ENCODE measurements around the gene HSBP1L1. TPM values are rescaled to one million over a fixed set of nuclear protein-coding genes. Genes with fewer than 3 reads are reported as not detected.

Gene HSBP1L1
- total RNA-seq, 1 donor from 2014 or later: 28.2 TPM

DNA sequence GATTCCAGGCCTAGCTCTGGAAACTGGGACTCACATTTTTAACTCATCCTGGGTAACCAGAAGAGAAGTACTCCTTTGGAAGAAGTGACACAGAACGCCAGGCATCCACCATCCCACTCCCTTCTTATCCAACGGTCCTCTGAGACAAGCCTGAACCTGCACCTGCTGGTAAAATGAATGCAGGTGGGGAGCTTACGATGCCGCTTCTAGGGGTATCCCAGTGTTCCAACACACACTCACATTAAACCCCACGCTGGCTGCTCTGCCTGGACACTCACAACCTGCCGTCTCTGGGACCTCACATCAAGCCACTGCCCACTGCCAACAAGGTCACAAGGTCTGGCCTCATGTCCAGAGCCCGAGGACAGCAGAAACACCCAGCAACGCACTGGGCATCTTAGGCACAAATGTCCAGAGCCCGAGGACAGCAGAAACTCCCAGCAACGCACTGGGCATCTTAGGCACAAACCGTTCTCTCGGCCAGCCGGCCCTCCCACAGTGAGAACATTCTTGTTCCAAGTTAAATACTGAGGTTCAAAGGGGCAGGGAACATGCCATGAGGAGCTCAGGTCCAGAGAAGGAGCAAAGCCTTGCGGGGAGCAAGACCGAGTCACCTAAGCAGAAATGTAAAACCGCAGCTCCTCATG lies 22.8 kb upstream of the HSBP1L1 start:
- TF ChIP-seq, protein P1, sequence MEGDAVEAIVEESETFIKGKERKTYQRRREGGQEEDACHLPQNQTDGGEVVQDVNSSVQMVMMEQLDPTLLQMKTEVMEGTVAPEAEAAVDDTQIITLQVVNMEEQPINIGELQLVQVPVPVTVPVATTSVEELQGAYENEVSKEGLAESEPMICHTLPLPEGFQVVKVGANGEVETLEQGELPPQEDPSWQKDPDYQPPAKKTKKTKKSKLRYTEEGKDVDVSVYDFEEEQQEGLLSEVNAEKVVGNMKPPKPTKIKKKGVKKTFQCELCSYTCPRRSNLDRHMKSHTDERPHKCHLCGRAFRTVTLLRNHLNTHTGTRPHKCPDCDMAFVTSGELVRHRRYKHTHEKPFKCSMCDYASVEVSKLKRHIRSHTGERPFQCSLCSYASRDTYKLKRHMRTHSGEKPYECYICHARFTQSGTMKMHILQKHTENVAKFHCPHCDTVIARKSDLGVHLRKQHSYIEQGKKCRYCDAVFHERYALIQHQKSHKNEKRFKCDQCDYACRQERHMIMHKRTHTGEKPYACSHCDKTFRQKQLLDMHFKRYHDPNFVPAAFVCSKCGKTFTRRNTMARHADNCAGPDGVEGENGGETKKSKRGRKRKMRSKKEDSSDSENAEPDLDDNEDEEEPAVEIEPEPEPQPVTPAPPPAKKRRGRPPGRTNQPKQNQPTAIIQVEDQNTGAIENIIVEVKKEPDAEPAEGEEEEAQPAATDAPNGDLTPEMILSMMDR (IDR thresholded peaks at IDR 0.05; ENCODE audit: insufficient read depth, low read length, severe bottlenecking): no peak
- DNase-seq (ENCODE audit: low read depth) (peak; percentile 28), FAIRE-seq (peak; percentile 32)
- H3K36me3 ChIP-seq (ENCODE audit: control insufficient read depth, insufficient read depth, low read length): peaks cover 15% of the 10 kb centered on the region
- H3K27me3 ChIP-seq (ENCODE audit: control insufficient read depth, insufficient read depth, low read length): no peaks in the 10 kb centered on the region
- H3K4me3 ChIP-seq (ENCODE audit: low read depth, low read length): no peak overlapping the region

DNA sequence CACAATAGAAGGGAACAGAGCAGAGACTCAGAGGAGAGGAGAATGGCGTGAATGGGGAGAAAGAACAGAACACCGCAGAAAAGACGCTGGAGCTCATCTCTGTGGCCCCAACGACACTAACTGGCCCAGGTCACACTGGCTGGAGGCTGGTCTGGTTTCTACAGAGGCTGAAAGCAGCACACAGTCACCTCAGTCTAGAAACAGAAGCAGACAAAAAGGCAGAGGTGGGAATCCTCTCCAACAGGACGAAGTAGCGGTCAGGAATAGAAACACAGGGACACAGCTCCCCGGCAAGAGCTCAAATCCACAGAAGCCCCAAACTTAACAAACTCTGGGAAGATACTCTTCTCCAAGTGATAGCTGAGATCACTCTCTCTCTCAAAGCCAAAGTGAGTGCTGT lies 22.2 kb upstream of the HSBP1L1 start:
- FAIRE-seq: no peak
- Histone ChIP-seq H3K4me3 (ENCODE audit: low read depth, low read length) (no peak overlapping the region), H3K27me3 (ENCODE audit: control insufficient read depth, insufficient read depth, low read length) (no peaks in the 10 kb centered on the region), H3K36me3 (ENCODE audit: control insufficient read depth, insufficient read depth, low read length) (peaks cover 15% of the 10 kb centered on the region)
- no peak for DNase-seq (ENCODE audit: low read depth)
- TF ChIP-seq, protein P1 (IDR thresholded peaks at IDR 0.05; ENCODE audit: insufficient read depth, low read length, severe bottlenecking): no peak

DNA sequence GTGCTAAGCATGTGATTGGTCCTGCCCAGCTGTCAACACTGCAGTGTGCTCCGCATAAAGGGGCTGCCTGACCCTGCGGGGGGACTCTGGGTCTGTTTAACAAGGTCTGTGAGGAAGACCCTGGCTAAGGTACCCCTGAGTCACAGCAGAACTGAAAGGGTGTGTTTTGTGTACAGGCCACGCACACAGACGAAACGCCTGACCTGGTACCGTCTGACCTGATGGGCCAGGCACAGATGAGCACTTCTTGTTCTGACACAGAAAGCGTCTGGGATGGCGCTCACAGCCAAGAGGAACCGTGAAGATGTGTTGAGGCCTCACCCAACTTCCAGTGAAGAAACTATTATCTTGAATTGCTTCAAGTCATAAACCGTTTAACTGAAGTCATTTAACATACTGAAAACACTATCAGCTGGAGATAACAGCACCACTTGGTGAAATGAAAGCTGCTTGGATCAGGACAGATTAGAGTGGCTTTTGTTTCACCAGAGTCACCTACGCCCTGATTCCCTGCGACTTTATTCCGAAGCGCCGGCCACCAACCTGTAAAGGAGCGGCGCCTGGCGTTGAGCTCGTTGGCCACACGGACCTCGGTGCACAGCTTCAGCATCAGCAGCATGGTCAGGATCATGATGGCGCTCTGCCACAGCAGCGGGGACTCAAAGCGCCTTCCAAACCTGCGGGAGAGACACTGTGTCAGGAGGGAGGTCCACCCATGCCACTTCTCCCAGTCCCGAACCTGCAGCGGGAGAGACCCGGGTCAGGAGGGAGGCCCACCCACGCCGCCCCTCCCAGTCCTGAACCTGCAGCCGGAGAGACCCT lies 21.4 kb upstream of the HSBP1L1 start:
- no peak for FAIRE-seq
- DNase-seq (ENCODE audit: low read depth): no peak
- H3K36me3 ChIP-seq (ENCODE audit: control insufficient read depth, insufficient read depth, low read length): peaks cover 15% of the 10 kb centered on the region
- H3K27me3 ChIP-seq (ENCODE audit: control insufficient read depth, insufficient read depth, low read length): no peaks in the 10 kb centered on the region
- H3K4me3 ChIP-seq (ENCODE audit: low read depth, low read length): no peak overlapping the region
- TF ChIP-seq, protein P1 (IDR thresholded peaks at IDR 0.05; ENCODE audit: insufficient read depth, low read length, severe bottlenecking): no peak

DNA sequence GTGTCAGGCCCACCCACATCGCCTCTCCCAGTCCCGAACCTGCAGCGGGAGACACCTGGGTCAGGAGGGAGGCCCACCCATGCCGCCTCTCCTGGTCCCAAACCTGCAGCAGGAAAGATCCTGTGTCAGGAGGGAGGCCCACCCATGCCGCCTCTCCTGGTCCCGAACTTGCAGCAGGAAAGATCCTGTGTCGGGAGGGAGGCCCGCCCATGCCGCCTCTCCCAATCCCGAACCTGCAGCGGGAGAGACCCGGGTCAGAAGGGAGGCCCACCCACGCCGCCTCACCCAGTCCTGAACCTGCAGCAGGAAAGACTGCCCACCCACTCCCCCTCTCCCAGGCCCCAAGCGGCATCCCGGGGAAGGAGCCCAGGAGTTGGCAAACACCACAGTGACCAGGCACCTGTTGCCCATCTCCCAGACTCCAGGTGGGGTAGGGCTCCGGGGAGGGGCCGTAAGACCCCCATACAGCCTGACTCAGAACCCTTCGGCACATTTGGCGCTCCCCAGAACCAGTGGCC lies 20.8 kb upstream of the HSBP1L1 start:
- peaks cover 12% of the 10 kb centered on the region for H3K36me3 ChIP-seq (ENCODE audit: control insufficient read depth, insufficient read depth, low read length)
- no peaks in the 10 kb centered on the region for H3K27me3 ChIP-seq (ENCODE audit: control insufficient read depth, insufficient read depth, low read length)
- no peak overlapping the region for H3K4me3 ChIP-seq (ENCODE audit: low read depth, low read length)
- TF ChIP-seq, protein P1 (IDR thresholded peaks at IDR 0.05; ENCODE audit: insufficient read depth, low read length, severe bottlenecking): no peak
- DNase-seq (ENCODE audit: low read depth): no peak
- no peak for FAIRE-seq

DNA sequence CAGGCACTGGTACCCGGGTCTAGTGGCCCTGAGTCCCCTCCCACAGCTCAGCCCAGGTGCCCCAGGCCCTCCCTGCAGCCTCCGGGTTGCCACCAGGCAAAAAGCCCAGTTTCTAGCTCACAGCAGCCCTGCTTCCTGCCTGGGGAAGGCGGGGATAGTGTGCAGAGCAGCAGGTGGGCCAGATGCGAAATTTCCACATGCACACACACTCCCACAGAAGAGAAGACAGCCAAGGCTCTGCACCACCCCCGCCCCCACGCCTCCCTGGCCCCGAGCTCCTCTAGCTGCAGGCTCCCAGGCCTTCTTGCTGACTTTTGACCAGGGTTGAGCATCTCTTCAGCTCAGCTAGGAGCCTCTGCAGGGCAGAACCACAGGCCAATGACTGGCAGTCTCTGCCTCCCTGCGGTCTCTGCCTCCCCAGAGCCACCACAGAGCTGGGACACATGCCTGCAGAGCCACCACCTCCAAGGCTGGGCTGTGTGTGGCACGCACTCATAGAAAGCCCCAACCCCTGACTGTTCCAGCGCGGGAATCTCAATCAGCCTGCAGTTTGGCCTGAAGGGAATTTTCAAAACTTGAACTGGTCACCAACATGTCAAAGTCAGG lies 20.2 kb upstream of the HSBP1L1 start:
- Histone ChIP-seq H3K4me3 (ENCODE audit: low read depth, low read length) (no peak overlapping the region), H3K36me3 (ENCODE audit: control insufficient read depth, insufficient read depth, low read length) (peaks cover 17% of the 10 kb centered on the region), H3K27me3 (ENCODE audit: control insufficient read depth, insufficient read depth, low read length) (no peaks in the 10 kb centered on the region)
- FAIRE-seq (no peak), DNase-seq (ENCODE audit: low read depth) (no peak)
- TF ChIP-seq, protein P1 (IDR thresholded peaks at IDR 0.05; ENCODE audit: insufficient read depth, low read length, severe bottlenecking): no peak

Measured in bronchial epithelial cell (primary cell).